ENCODE measurements around the gene GRIK2. TPM values are rescaled to one million over a fixed set of nuclear protein-coding genes. Genes with fewer than 3 reads are reported as not detected.

Gene GRIK2
- total RNA-seq, 1 experiment from 2014 or later = 0.70 TPM

DNA sequence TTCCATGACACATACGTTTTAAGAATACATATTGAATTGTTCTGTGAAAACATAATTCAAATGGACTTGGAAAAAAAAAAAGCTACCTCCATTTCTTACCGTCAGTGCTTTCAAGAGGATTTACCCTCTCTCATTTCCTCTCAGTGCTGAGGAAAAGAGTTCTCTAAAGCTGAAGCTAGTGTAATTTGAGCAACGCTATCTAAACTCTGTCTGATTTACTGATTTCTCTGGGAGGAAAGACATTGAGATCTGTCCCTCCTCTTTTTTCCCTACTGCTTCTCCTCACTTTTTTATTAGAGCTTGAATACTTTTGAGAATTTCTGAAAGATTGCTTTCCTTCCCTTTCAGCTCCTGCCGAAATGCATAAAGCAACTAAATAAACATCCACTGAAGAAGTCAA is 41.2 kb upstream of the GRIK2 start:
- Mint-ChIP-seq H3K4me3 (no peak overlapping the region), H3K9me3 (no peaks in the 10 kb centered on the region), H3K4me1 (no peaks in the 10 kb centered on the region), H3K36me3 (ENCODE audit: insufficient read depth in 1 of 3, low read depth in 3 of 3) (no peaks in the 10 kb centered on the region), H3K27me3 (ENCODE audit: low read depth) (no peaks in the 10 kb centered on the region), H3K27ac (no peak overlapping the region; a peak in 1 of 7 replicates)
- H3K23me2 ChIP-seq (ENCODE audit: insufficient read length, low read depth, low read length, poor library complexity, severe bottlenecking) = no peaks in the 10 kb centered on the region
- no peak overlapping the region for H3K14ac ChIP-seq (ENCODE audit: insufficient read depth, low read length)
- H3K4me2 ChIP-seq (ENCODE audit: insufficient read depth, insufficient read length, low read length) = no peak overlapping the region
- no CpG with 5 or more reads among the region's 4 CpGs for WGBS (ENCODE audit: extremely low coverage, insufficient read length, low lambda C conversion rate)
- no peak overlapping the region for H3K4ac ChIP-seq (ENCODE audit: low read depth, low read length)
- no peak for DNase-seq
- no peak overlapping the region for H2BK15ac ChIP-seq (ENCODE audit: low read depth, low read length)
- H3K27ac ChIP-seq (ENCODE audit: insufficient read length, low read depth, low read length) = no peak overlapping the region
- H2BK120ac ChIP-seq (ENCODE audit: low read depth, low read length, poor library complexity, severe bottlenecking) = no peak overlapping the region
- H2BK12ac ChIP-seq (ENCODE audit: insufficient read length, low read depth, low read length) = no peak overlapping the region
- no peaks in the 10 kb centered on the region for H3K27me3 ChIP-seq (ENCODE audit: insufficient read depth, low read length)
- H3K56ac ChIP-seq (ENCODE audit: insufficient read length, low read depth, low read length) = no peak overlapping the region
- no peak overlapping the region for H3K18ac ChIP-seq (ENCODE audit: insufficient read length, low read depth, low read length)
- H4K5ac ChIP-seq (ENCODE audit: insufficient read length, low read depth, low read length) = no peak overlapping the region
- H3K4me1 ChIP-seq (ENCODE audit: insufficient read depth, low read length) = no peaks in the 10 kb centered on the region
- no peaks in the 10 kb centered on the region for H3K9me3 ChIP-seq (ENCODE audit: control insufficient read depth, low read depth, low read length)
- H3K79me2 ChIP-seq (ENCODE audit: insufficient read depth, low read length) = no peaks in the 10 kb centered on the region
- no peak overlapping the region for H2BK20ac ChIP-seq (ENCODE audit: low read depth, low read length, poor library complexity, severe bottlenecking)
- no peaks in the 10 kb centered on the region for H4K20me1 ChIP-seq (ENCODE audit: control insufficient read depth, insufficient read depth, insufficient read length)
- H2AK5ac ChIP-seq (ENCODE audit: insufficient read length, low read length) = no peak overlapping the region
- H4K8ac ChIP-seq (replicated peaks; ENCODE audit: insufficient read length, low read depth, low read length) = no peak overlapping the region
- H3K9ac ChIP-seq (ENCODE audit: extremely low read depth, insufficient read length, low read length) = no peak overlapping the region
- H3K79me1 ChIP-seq (ENCODE audit: insufficient read depth, low read depth, low read length, poor library complexity, severe bottlenecking) = no peaks in the 10 kb centered on the region
- H3K23ac ChIP-seq (ENCODE audit: insufficient read length, low read depth, low read length) = no peak overlapping the region
- no peak overlapping the region for H3T11ph ChIP-seq (ENCODE audit: low read length)
- H2AFZ ChIP-seq (ENCODE audit: low read length) = no peak overlapping the region
- H4K91ac ChIP-seq (ENCODE audit: insufficient read length, low read depth, low read length) = no peak overlapping the region
- TF ChIP-seq, protein P1, sequence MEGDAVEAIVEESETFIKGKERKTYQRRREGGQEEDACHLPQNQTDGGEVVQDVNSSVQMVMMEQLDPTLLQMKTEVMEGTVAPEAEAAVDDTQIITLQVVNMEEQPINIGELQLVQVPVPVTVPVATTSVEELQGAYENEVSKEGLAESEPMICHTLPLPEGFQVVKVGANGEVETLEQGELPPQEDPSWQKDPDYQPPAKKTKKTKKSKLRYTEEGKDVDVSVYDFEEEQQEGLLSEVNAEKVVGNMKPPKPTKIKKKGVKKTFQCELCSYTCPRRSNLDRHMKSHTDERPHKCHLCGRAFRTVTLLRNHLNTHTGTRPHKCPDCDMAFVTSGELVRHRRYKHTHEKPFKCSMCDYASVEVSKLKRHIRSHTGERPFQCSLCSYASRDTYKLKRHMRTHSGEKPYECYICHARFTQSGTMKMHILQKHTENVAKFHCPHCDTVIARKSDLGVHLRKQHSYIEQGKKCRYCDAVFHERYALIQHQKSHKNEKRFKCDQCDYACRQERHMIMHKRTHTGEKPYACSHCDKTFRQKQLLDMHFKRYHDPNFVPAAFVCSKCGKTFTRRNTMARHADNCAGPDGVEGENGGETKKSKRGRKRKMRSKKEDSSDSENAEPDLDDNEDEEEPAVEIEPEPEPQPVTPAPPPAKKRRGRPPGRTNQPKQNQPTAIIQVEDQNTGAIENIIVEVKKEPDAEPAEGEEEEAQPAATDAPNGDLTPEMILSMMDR (conservative IDR thresholded peaks at IDR 0.05) = no peak
- H2BK5ac ChIP-seq (ENCODE audit: insufficient read length, low read length) = no peak overlapping the region

All from H9 (cell line).